GM12864 (cell line): ENCODE results near the gene GM2A.

Experiments
- DNase-seq: peaks from one replicate; pipeline ENCODE4 v3.0.0-alpha.2; 2011; ENCODE audit warnings: low read depth
- H3K4me3 ChIP-seq: 2 replicates; pipeline ENCODE4 v1.5.1; 2011; ENCODE audit warnings: mild to moderate bottlenecking, low read depth, low read length, control low read depth
- TF ChIP-seq, protein P1 (sequence below): IDR thresholded peaks from 2 replicates; pipeline ENCODE4 v1.5.1; 2011; ENCODE audit warnings: low read depth, mild to moderate bottlenecking, moderate library complexity, low read length, control low read depth, inconsistent platforms; ENCODE audit errors: missing control alignments

GM2A gene

GRCh38 chr5:151284392-151284967, 31.5 kb downstream of the GM2A start:
- no peak for DNase-seq
- TF ChIP-seq, protein P1, sequence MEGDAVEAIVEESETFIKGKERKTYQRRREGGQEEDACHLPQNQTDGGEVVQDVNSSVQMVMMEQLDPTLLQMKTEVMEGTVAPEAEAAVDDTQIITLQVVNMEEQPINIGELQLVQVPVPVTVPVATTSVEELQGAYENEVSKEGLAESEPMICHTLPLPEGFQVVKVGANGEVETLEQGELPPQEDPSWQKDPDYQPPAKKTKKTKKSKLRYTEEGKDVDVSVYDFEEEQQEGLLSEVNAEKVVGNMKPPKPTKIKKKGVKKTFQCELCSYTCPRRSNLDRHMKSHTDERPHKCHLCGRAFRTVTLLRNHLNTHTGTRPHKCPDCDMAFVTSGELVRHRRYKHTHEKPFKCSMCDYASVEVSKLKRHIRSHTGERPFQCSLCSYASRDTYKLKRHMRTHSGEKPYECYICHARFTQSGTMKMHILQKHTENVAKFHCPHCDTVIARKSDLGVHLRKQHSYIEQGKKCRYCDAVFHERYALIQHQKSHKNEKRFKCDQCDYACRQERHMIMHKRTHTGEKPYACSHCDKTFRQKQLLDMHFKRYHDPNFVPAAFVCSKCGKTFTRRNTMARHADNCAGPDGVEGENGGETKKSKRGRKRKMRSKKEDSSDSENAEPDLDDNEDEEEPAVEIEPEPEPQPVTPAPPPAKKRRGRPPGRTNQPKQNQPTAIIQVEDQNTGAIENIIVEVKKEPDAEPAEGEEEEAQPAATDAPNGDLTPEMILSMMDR: peak; percentile 58
- no peak overlapping the region for H3K4me3 ChIP-seq

- no peak overlapping the region for H3K4me3 ChIP-seq
- TF ChIP-seq, protein P1: no peak
- DNase-seq: no peak
Observed at GRCh38 chr5:151285683-151286082, 32.7 kb downstream of the GM2A start.

DNA sequence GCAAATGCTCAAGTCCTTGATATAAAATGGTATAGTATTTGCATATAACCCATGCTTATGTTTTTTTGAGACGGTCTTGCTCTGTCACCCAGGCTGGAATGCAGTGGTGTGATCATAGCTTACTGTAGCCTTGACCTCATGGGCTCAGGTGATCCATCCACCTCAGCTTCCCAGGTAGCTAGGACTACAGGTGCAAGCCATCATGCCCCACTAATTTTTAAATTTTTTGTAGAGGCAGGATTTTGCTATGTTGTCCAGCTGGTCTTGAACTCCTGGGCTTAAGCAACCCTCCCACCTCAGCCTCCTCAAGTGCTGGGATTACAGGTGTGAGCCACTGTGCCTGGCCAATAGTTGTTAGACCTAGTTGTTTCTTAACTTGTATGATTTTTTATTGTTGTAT, 33.3 kb downstream of the GM2A start:
- DNase-seq: no peak
- H3K4me3 ChIP-seq: no peak overlapping the region
- TF ChIP-seq, protein P1: no peak

GRCh38 chr5:151288180-151288579, 35.2 kb downstream of the GM2A start:
- no peak for DNase-seq
- no peak overlapping the region for H3K4me3 ChIP-seq
- TF ChIP-seq, protein P1: peak; percentile 18

DNA sequence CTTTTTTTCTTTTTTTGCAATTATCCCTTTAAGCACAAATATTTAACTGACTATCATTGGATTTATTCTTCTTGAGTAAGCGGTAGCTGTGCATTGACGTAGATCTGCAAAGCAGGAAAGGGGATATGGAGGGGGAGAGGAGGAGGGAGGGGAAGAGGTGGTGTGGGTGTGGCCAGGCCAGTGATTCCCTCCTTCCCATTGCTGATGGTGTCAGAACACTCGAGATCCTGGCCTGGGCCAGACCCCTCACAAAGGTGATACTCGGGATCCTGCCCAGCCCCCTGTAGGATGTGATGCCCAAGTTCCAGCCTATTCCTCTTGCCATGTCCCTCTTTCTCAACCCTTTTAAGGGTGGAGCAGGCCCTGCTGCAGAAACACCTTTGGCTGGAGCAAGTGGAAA, 40.6 kb downstream of the GM2A start:
- DNase-seq: no peak
- no peak overlapping the region for H3K4me3 ChIP-seq
- TF ChIP-seq, protein P1: no peak

DNA sequence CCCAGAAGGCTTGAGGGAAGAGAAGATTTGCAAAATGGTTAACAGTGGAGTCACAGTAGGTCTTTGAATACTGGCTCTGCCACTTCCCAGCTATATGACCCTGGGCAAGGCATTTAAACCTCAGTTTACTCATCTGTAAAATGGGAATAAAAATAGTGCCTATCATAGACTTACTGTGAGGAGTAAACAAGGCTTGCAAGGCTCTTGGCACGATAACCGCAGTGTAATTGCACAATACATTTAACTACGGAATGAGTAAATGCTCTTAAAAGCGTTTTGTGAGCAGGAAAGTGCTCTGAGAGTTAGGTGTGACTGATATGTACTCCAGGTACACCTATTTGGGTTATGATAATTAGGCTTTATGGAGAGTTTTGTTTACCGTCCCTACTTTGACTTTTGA, 42.2 kb downstream of the GM2A start:
- DNase-seq: no peak
- TF ChIP-seq, protein P1: no peak
- no peak overlapping the region for H3K4me3 ChIP-seq

- TF ChIP-seq, protein P1: no peak
- no peak overlapping the region for H3K4me3 ChIP-seq
- DNase-seq: no peak
Observed at GRCh38 chr5:151295791-151296477, 42.9 kb downstream of the GM2A start.
